PC-3 (cell line): Measurements from ENCODE around the gene TMEM171.

ENCODE experiments used
- EZH2 ChIP-seq: fragments of 300-600 bp; sonication (generic); IDR thresholded peaks from one replicate; pipeline ENCODE4 v1.6.1; 2017; ENCODE audit warnings: antibody characterized with exemption, mild to moderate bottlenecking, low read length; ENCODE audit not compliant: unreplicated experiment
- TF ChIP-seq, protein P1 (sequence below): fragments of 300-600 bp; sonication (generic); conservative IDR thresholded peaks from 2 replicates; pipeline ENCODE4 v1.5.1; 2017; ENCODE audit warnings: antibody characterized with exemption, low read depth, mild to moderate bottlenecking, low read length

- TF ChIP-seq, protein P1, sequence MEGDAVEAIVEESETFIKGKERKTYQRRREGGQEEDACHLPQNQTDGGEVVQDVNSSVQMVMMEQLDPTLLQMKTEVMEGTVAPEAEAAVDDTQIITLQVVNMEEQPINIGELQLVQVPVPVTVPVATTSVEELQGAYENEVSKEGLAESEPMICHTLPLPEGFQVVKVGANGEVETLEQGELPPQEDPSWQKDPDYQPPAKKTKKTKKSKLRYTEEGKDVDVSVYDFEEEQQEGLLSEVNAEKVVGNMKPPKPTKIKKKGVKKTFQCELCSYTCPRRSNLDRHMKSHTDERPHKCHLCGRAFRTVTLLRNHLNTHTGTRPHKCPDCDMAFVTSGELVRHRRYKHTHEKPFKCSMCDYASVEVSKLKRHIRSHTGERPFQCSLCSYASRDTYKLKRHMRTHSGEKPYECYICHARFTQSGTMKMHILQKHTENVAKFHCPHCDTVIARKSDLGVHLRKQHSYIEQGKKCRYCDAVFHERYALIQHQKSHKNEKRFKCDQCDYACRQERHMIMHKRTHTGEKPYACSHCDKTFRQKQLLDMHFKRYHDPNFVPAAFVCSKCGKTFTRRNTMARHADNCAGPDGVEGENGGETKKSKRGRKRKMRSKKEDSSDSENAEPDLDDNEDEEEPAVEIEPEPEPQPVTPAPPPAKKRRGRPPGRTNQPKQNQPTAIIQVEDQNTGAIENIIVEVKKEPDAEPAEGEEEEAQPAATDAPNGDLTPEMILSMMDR, result no peak
- TF ChIP-seq EZH2, result no peak
Measured at GRCh38 chr5:73150876-73151275, 30.5 kb downstream of the TMEM171 start.
